Right renal pelvis (tissue), 4 donors: ENCODE data around the gene FMN2. TPM values are rescaled to one million over a fixed set of nuclear protein-coding genes. Genes with fewer than 3 reads are reported as not detected.

ENCODE experiments used
- DNase-seq, 4 donors: peaks; one replicate each; pipeline ENCODE4 v3.0.0-alpha.2; 2013; ENCODE audit warnings: low read depth in 4 of 4, low spot score in 3 of 4, missing footprints in 1 of 4
- polyA plus RNA-seq, 4 donors: library from polyadenylated mRNA; unstranded; fragments of 120-200 nt; gene quantifications; one replicate each; pipeline ENCODE4 v1.2.1, GENCODE V29; 2013; ENCODE audit not compliant: insufficient read length in 4 of 4

FMN2 gene
- polyA plus RNA-seq, 4 donors = 5.3 to 9.3 (median 8.0) TPM

DNA sequence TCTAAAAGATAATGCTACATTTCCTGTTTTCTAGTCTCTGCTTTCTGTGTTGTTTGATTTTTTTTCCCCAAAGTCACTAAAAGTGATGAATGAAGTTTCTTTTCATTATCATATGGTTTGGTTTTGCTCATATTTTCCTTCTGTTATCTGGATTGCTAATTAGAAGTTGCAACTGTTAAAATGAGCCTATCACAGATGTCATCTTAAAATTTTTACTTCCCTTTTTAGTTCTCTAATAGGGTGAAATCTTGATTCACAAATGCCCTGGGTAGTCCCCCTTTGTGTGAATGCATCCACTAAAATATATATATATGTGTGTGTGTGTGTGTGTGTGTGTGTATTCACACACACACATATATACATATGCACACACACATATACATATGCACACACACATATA, 376.2 kb downstream of the FMN2 start:
- DNase-seq = no peak

DNA sequence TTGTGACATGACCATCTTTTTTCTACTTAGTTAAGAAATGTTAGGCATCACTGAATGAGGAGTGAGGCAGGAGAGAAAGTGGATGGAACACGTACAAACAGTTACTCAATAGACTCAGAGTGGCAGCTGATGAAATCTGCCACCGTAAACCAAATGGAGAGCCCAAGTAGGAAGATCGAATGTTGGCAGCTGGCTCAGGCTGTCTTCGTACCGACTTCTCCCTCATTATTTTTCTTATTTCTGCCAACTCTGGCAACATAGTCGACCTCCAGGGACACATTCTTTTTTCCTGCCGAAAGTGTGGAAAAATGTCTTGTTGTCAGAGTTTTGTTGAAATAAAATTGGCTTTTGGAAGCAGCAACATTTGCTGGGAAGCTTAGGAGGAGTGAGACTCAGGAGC, 377.0 kb downstream of the FMN2 start:
- no peak for DNase-seq

DNA sequence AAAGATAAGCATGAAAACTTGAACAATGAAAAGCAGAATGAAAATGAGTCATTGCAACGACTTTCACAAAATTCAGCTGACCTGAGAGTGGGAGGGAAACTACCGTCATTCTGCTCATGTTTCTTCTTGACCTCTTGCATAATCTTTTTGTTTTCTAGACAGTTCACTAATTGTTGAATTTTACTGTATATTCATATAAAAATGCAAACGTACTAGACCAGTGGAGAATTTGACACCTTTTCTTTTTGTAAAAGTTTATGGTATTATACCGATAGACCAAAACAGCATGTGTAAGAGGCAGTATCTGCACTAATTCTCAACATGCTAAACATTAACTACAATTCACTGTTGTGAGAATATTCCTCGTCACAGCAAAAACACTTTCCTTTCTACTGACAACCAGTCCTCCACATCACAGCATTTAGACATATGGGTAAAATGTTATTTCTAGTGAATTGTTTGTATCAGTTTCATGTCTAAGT, 382.5 kb downstream of the FMN2 start:
- no peak for DNase-seq

DNA sequence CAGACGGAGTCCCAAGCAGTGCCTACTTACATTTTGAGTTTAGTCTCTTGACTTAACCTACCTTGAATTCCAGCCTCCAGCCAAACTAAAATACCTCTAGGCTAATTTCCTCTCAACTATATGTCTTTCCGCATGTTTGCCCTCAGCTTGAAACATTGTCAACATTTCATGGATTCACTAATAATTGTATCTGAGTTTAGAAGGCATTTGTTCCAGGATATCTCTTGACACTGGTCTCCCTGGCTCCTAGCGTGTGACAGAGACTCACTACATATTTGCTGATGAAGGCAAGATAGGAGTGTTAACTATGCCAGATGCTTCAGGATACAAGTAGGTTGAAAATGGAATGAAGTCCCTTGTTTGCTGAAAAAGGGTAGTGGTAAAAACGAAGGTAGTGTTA, 384.1 kb downstream of the FMN2 start:
- DNase-seq = no peak

DNA sequence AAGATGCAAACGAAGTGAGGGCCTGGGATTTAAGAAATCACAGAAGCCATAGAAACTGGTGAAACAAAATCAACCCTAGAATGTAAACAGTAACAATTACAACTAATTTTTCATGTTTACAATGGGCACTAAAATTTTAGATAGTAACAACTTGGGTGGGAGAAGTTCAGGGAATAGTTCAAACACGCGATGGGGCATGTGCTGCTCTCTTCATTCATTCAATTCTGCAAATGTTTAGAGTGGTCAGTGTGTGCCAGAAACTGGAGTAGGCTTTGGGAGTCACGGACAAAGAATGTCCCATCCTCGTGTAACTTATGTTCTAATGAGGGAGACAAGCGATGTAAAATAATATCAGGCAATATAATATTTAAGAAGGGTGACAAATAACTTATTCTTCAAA, 386.9 kb downstream of the FMN2 start:
- no peak for DNase-seq

DNA sequence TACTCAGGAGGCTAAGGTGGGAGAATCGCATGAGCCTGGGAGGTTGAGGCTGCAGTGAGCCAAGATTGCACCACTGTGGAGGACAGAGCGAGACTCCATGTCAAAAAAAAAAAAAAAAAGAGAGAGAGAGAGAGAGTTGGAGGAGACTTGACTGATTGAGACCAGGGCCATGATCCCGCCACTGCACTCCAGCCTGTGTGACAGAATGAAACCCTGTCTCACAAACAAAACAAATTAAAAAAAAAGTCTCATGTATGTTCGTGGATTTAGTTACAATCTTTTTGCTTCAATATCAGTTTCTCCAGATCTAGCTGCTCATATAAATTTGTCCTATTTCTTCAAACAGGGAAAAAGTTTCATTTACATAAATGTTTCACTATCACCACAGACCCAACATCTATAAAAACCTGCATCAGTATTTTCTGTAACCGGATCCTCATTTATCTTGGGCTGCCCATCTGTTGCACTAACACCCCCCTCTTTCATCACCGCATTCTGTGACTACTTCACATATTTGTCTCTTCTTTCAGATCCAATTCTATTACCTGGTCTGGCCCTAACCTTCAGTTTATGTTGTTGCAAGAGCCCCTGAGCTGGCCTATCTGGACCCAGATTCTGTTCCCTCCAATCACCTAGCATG, 393.2 kb downstream of the FMN2 start:
- no peak for DNase-seq

DNA sequence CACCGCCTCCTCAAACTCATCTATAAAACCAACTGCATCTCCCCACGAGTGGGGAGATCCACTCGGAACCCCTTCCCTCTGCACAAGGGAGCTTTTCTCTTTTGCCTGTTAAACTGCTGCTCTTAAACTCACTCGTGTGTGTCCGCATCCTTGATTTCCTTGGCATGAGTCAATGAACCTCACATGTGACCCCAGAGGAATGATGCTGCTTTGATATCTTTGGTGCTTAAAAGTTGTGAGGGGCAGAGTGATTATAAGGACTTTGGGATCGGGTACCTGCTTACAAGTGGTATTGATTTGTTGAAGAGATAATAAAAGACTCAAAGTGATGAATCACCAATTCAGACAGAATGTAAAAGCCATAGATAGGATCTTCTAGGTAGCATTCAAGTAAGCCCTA, 394.9 kb downstream of the FMN2 start:
- no peak for DNase-seq

DNA sequence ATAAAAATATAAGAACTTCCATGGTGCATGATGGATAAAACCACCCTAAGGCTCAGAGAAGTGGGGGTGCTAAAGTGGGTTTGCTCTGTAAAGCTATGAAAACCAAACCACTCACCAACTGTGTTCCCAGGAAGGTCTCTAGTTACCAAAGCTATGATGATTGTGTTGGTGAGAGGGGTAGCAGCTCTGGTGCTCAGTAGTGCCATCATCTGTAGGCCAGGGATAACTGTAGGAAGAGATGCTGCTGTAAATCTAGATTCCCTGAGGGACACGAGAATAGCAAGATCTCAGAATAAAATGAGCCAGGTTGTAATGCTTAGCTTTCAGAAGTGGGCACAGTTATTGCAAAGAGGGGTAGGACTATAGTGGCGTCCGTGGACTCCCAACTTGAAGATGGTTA, 395.8 kb downstream of the FMN2 start:
- DNase-seq = no peak

DNA sequence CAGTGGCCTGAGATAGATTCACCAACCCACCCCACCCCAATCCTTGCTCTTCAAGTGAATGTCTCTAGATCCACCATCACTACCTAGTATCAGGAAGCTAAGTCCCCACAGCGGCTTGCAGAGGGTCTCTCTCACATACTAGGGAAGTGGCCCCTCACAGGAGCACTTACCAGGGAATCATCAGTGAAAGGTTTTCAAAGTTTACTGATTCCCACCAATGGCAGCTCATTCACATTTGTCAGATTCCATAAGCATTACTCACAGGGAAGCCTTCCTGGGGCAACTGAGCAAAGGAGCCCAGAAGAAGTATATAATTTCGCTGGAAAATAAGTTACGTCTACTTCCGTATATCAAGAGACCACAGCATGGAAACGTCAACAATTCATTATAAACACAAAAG, 399.5 kb downstream of the FMN2 start:
- DNase-seq = no peak

DNA sequence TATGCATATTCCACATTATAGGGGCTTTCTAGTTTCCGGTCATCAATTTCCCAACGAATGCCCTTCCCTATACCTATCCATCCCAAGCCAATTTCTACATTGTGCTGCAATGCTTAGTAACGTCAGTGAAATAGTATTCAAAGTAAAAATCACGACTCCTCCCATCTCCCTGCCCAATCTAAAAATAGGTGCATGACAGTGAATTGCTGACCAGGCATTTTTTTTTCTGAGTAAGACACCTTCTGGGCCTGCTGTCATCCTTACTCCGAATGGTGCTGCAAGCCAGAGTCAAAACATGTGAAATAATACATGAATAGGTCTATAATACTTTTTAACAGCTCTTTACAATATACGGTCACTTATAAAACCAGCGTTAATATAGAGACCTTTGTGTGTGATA, 400.1 kb downstream of the FMN2 start:
- no peak for DNase-seq

DNA sequence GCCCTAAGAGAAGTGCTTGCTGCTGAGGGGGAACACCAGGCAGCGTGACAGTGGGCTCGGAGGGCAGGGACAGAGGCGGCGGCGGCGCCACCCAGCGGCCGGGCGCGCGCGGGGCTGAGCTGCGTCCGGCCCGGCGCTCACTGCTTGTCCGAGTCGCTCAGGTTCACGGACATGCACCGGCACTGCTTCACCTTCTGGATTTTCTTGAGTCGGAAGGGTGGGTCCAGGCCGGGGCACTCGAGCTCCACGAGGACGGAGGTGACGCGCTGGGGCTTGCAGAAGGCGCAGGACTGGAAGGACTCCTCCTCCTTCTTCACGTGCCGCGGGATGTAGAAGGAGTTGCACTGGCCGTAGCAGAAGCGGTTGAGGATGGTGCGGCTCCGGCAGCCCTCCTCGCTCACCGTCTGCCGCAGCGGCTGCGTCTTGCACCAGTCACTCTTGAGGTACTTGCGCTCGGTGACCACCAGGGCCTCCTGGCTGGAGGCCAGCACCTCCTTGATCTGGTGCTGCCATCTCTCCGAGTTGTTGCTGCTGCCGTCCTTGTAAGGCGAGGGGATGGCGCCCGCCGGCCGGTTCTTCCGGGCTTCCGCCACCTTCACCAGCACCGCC, 401.3 kb downstream of the FMN2 start:
- DNase-seq = peak in 1 of 4 donors; percentile 3

DNA sequence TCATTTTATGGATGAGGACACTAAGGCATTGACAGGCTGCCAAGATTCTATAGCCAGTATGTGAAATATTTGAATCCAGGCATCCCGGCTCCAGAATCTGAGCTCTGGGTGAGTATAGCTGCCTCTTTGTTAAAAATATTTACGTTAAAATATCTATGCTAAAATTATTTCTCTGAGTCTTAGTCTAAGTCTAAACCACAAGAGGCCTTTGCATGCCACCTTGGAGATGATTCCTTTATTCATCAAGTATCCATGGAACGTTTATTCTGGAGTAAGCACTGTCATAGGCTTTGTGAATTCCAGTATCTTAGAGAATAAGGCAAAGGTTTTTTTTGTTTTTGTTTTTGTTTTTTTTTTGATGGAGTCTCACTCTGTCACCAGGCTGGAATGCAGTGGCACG, 403.9 kb downstream of the FMN2 start:
- DNase-seq = no peak

DNA sequence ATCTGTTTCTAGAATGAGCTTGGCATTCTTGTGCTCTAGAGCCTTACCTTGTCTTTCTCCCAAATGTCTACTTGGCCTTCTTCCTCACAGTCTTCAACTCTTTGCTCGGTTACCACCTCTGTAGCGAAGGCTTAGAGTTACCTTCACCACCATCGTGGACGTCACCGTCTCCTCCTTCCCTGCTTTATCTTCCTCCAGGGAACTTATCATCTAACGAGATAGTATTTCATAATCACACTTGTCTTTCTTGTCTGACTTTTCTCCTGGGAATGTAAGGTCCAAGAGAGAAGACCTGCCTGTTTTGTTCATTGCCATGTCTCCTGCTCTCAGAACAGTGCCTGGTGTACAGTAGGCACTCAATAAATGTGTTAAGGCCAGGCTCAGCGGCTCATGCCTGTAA, 404.7 kb downstream of the FMN2 start:
- no peak for DNase-seq

DNA sequence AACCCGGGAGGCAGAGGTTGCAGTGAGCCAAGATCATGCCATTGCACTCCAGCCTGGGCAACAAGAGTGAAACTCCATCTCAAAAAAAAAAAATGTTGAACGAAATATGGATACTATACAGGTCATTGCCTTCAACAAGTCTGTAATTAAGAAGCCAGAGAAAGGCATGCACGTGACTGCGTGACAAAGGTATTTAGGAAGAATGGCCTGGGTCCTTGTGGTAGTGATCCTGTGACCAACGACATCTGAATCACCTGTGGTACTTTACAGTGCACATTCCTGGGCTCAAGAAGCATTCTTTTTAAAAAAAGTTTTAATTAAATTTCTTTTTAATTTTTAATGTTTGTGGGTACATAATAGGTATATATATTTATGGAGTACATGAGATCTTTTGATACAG, 405.3 kb downstream of the FMN2 start:
- DNase-seq = no peak

DNA sequence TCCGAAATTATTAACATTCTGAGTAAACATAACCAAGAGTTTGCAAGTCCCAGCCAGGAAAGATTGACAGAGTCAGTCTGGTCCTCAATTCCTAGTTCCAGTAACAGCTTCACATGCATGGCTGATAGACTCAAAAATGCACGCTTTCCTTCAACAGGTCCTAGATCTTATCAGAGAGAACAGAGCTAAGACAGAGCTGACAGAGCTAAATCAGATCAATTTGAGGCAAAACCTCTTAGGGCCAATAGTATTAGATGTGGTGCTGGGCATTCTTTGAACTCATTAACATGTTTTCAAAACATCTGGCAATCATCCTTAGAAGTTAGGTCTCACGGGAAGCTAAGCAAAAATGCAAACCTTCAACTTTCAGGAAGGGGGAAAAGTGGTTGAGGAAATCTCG, 406.2 kb downstream of the FMN2 start:
- no peak for DNase-seq

DNA sequence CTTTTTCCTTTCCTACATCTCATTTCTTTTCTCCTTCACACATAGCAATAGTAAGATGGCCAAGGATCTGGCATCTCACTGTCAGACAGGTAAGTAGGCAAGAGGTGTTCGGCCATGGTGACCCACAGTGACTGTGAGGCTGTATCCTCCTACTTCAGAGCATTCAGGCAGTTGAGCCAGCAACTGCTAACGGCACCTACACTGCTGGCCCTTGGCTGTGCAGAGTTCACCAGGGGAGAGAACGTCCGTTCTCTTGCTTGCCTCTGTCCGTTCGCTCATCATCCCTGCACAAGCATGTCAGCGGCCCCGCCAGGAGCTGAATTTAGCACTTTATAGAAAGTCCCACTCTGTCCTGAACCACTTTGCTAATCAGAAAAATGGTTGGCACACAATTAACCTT, 406.7 kb downstream of the FMN2 start:
- DNase-seq = no peak

DNA sequence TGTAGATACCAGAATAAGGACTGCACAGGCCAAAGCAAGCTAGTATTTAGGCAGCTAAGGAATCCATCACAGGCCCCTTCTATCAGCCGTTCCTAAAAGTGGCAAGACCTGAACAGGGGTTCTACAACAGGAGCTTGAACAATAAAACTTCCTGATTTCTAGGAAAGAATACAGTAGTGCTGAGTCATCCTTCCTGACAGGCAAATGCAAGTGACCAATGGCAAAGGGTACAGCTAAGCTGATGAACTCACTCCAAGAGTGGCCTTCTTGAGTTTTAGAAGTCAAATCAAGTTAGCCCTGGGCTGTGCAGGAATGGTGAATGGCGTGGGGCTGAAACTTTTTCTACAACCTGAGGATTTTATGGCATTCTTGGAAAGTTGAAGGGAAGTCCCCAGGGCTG, 407.3 kb downstream of the FMN2 start:
- DNase-seq = no peak

DNA sequence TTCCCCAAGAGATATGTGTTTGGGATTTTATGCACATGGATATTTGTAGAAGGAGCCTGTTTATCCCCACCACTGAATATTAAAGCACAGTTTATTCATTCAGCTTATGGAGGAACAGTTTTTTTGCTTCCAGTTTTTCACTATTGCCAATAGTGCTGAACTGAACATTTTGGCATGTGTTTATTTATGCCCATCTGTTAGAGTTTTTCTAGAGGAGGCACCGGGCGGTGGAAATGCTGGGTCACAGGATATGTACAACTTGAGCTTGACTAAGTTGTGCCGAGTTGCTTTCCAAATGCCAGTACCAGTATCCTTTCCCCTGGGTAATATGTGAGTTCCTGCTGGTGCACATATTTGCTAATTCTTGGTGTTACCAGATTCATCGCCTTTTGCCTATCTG, 409.0 kb downstream of the FMN2 start:
- DNase-seq = no peak

DNA sequence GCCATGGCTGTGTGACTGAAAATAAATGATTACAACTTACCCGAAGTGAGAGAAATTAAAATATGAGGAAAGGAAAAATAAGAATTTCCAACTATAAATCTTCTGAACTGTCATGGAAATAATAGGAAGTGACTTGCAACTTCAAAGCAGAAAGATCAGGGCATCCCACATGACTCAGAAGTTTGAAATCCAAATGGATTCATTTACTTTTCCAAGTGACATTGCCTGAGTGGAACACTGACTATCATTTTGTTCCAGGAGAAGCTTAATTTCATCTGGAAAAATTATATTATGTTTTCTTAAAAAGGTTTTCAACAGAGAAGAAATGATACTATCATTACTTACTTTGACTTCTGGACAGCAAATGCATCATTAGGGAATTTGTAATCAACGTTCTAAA, 409.4 kb downstream of the FMN2 start:
- no peak for DNase-seq

DNA sequence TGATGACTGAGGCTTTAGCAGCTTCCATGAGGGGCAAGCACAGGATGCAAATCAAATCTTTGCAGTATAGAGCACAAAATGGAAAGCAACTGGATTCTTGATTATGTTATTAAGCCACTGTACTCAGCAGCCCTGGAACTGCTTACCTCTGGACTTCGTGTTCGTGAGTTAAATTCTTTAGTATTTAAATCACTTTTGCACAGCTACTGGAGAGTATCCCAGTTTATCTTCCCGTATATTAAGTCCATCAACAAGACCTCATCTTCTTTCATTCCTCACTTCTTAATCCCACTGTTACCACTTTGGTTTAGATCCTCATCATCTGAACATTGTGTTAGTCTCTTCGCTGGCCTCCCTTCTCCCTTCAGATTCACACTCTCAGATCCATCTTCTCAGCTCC, 411.4 kb downstream of the FMN2 start:
- no peak for DNase-seq

DNA sequence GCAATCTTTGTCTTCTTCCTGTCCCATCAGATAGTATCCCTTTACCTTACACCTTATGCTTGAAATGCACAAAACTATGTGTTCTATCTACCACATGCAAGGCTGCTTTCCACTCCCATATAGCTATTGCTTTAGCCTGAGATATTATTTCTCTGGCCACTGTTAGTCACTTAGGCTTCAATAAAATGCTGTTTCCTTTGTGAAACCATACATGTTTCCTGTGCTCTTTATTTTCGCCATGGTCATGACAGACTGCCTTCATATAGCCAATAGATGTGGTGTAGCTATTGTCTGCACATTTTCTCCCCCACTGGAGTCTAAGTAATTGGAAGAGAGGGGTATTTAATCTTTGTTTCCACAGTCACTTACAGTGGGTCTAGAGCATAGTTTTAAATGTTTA, 411.9 kb downstream of the FMN2 start:
- DNase-seq = no peak

DNA sequence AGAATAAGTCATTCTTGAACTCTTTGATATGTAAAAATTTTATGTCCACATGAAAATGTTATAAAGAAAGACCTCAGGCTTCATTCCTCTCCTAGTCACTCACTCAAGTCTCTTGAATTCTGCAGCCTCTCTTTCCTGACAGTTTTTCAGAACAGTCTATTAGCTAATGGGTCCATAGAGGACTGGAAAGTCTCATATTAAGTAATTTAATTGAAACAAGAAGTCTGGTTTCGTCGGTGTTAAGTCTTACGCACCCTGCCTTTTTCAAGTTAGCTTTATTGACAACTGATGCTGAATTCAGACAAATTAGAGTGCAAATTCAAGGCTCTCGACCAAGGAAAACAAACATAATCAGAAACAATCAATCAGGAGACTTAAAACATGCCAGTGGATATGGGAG, 414.5 kb downstream of the FMN2 start:
- no peak for DNase-seq

DNA sequence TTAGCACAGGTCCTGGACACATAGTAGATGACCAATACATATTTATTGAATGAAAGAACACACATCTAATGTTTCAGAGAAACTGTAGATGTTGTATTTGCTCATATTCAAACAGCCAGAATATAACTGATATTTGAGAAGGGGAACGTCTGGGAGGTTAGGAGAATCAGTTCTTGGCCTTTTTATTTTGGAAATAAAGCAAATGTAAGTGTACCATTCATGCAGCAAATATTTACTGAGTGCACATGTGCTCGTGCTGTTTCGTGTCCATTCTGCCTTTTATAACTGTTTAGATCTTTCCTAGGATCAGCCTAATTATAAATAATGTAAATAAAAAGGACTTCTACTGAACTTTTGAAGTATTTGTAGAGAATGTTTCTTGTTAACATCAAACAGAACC, 416.5 kb downstream of the FMN2 start:
- DNase-seq = no peak
